GM21529 (cell line): ENCODE measurements around the gene ZNF45.
"Not testable (repeated sequence)": the region's sequence is repeated elsewhere in the genome, so short reads cannot be mapped to it uniquely, and the experiment has no call there.

Experiments
- ATAC-seq: cut with Tn5 transposase; IDR thresholded peaks from one replicate; pipeline ENCODE4 v1.9.1; 2021; ENCODE audit not compliant: unreplicated experiment

The ZNF45 gene

DNA sequence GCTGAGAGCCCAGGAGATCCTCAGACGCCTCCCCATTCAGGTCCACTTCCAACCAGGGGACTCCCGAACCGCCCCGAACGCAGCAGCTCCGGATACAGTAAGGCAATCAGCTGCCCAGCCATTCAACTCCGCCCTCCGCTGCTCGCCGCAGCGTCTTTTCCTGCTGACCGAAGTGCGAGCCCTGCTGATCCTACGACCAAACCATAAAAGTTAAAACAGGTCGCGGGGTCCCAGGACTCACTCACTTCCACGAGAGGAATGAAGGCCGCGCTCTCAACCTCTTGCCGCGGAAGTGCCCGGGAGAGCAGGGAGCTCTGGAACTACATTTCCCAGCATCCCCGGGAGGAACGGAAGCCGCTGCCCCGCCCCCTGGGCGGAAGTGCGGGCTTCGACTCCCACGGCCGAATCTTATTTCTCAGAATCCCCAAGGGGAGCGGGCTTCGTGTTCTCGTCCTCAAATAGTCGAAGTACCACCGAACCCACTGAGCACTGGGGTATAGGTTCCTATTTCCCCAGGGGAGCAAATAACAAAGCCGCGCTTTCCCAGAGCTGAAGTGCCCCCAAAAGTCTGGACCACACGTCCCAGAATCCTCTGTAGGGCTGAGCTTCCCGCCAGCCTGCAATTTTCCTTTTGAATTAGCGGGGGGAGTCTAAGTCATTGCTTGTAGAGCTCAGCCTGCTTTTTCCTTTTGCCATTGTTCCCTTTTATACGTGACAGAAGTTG is at the start of gene ZNF45:
ZNF45 (minus strand) TSS at position 298 of the 724 bp plus-strand sequence. CDS start 13,097 bp downstream, outside the sequence.
- ATAC-seq, result peak; percentile 91

DNA sequence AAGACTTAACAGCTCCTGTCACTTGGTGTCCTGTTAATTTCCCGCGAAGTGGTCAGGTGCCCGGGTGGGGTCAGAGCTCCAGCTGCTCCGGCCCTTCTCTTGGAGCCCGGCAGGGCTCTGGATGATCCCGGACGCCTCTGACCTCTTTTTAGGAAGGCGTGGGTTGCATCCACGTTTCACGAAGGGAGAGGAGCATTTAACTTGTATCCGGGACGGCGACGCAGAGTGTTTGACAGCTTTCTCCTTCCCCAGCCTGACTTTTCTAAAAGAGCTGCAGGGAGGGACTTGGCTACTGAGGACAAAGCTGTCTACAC is 49.6 kb upstream of the ZNF45 start:
- ATAC-seq, result peak; percentile 24

DNA sequence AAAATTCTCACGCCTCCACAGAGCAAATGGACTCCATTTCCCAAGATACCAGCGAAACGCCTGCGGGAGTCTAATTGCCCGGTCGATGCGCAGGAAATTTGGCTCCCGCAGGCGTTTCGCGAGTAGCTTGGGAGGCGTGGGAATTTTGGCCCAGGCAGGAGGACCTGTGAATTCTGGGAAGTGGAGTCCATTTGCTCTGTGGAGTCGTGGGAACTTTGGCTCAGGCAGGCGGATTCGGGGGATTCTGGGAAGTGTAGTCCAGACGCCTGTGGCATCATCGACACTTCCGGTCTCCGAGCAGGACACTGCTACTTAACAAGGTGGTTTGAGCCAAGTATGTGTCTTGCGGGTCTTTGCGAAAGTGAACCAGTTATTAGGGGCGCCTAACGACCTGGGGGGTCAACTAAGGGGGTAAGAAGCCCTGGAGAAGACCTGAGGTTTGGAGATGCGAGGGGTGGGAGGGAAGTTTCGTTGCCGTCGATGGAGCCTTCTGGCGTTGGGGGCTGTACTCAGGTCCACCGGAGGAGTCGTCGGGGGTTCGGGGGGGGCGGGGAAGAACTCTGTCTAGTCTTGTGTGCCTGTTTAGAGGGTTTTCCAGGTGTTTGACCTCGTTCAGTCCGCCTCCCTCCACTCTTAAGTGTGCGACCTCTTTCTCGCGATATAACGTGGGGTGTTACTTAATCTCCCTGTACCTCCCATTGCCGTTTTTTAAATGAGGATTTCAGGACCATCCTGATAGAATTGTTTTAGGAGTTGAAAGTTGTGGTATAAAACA is 49.0 kb upstream of the ZNF45 start, which contains the start of gene ZNF155:
ZNF155 (plus strand) TSS at position 277 of the 775 bp plus-strand sequence. CDS start 4,356 bp downstream, outside the sequence.
- peak; percentile 74 for ATAC-seq

DNA sequence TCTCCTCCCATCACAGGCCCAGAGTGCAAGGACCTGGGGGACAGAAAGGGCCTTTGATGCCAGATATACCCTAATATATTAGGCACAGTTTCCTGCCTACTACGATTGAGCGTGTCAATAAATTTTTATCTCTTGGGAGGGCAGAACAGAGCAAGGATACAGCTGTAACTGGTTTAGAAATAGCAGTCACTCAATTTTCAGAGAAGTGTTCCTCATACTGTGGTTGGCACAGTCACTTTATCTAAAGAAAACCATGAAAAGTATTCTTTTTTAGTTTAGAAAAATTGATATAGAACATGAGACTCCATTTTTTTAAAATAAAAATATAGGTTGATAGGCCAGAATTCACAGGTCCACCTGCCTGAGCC is 48.4 kb upstream of the ZNF45 start:
- no peak for ATAC-seq

DNA sequence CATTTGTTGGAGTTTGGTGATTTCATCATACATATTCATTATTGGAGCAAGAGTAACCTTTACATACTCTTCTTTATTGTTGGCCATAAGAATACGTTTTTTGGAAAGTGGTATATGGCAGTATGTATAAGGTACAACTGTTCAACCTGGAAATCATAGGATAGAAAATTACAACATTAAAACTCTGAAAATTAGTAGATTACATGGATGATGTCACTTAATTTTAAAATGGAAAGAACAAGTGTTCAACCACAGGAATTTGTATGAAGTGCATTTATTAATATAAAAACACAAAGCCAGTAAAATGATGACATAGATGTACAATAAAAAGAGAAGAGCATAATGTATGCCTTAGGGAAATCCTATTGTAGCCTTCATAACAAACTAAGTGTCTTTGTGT is 41.6 kb upstream of the ZNF45 start:
- ATAC-seq, result no peak

DNA sequence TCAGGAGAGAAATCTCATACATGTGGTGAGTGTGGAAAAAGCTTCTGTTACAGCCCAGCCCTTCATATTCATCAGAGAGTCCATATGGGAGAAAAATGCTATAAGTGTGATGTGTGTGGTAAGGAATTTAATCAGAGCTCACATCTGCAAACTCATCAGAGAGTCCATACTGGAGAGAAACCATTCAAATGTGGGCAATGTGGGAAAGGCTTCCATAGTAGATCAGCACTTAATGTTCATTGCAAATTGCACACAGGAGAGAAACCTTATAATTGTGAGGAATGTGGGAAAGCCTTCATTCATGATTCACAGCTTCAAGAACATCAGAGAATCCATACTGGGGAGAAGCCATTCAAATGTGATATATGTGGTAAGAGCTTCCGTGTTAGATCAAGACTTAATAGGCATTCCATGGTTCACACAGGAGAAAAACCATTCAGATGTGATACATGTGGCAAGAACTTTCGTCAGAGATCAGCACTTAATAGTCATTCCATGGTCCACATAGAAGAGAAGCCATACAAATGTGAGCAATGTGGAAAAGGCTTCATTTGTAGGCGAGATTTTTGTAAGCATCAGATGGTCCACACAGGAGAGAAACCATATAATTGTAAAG is 31.1 kb upstream of the ZNF45 start:
- no peak for ATAC-seq

DNA sequence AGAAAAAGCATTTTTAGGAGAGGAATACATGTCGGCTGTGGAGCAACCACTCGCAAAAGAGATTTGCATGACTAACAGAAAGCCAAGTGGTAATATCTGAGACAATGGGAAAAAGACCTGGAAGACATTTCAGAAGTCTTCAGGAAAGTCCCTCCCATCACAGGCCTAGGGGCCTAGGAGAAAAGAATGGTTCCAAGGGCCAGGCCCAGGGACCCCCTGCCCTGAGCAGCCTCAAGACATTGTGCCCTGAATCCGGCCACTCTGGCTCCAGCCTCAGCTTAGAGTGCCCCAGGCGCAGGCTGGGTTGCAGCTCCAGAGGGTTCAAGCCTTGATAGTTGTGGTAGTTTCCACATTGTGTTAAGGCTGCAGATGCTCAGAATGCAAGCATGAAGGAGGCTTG is 25.3 kb upstream of the ZNF45 start:
- ATAC-seq, result no peak

DNA sequence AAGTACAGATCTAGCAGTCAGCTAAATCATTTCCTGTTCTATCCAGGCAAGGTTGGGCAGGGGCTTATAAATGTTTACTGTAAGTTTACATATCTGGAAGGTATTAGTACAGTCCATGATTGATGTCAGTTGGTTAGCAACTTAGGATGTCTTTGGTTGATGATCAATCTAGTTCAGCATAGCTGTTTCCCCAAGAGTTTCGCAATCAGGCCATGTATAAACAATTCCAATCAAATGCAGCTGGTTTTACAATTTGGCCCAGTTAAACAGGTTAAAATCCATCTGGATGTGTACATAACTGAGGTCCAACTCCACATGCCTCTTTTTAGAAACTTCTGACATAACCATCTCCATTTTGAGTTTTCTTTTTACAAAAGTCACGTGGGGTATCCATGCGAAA is 22.8 kb upstream of the ZNF45 start:
- no peak for ATAC-seq

DNA sequence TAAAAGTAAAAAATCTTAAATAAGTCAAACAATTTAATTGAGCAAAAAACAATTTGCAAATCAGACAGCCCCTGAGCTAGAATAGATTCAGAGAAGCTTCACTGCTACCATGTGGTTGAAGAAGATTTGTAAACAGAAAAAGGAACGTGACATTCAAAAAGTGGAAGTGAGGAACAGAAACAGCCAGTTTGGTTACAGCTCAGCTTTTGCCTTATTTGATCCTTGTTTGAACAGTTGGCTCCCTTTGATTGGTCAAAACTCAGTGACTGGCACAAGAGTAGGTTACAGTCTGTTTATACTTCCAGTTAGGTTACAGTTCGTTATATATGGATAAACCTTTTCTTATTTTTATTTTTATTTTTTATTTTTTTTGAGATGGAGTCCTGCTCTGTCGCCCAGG is 21.7 kb upstream of the ZNF45 start:
- ATAC-seq, result no peak

DNA sequence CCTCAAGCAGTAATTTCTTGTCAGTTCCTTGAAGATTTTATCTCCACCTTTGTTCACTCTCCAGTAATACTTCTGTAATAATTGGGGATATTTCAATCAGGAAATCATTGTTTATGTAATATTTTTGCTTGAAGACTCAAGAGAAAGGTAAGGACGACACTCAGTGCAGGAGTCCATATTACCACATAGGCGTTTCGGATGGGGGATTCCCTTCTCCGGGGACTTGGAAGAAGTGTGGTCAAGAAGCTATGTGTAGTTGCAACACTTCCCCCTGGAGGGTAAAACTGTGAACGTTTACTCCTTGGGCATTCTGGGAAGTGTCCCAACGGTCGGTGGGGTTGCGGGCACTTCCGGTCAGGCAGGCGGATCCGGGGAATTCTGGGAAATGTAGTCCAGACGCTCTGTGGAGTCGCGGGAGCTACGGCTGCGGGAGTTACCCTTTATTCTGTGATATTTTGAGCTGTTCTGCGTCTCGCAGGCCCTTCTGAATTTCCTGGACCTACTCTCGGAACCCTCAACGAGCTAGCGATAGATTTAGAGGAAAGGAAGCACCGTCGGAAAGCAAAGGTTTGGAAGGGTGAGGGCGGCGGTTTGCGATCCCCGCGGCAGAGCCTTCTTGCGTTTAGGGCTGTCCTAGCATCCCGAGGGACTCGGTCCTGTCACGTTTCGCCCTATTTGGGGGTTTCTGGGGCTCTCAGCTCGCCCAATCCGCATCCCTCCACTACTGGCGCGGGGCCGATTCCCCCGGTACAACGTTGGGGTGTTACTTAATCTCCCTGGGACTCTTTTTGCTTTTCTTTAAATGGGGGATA is 16.0 kb upstream of the ZNF45 start, which contains the start of gene ZNF221:
ZNF221 (plus strand) TSS at position 395 of the 812 bp plus-strand sequence. CDS start 11,499 bp downstream, outside the sequence.
- ATAC-seq, result peak; percentile 84

DNA sequence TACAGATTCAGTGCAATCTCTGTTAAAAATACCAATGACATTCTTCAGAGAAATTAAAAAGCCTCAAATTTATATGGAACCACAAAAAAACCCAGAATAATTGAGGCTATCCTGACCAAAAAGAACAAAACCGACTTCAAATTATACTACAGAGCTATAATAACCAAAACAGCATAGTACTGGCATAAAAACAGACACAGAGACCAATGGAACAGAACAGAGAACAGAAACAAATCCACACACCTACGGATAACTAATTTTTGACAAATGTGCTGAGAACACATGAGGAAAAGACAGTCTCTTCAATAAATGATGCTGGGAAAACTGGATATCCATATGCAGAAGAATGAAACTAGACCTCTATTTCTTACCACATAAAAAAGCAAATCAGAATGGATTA is 14.7 kb upstream of the ZNF45 start:
- ATAC-seq, result not testable (repeated sequence)

DNA sequence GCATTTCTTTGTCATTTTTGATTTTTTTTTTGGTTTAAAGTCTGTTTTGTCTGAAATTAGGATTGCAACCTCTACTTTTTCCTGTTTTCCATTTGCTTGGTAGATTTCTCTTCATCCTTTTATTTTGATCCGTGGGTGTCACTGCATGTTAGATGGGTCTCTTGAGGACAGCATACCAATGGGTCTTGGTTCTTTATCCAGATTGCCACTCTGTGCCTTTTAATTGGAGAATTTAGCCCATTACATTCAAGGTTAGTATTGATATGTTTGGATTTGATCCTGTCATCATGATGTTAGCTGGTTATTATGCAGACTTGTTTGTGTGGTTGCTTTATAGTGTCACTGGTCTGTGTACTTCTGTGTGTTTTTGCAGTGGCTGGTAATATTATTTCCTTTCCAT is 12.3 kb upstream of the ZNF45 start:
- ATAC-seq, result not testable (repeated sequence)

DNA sequence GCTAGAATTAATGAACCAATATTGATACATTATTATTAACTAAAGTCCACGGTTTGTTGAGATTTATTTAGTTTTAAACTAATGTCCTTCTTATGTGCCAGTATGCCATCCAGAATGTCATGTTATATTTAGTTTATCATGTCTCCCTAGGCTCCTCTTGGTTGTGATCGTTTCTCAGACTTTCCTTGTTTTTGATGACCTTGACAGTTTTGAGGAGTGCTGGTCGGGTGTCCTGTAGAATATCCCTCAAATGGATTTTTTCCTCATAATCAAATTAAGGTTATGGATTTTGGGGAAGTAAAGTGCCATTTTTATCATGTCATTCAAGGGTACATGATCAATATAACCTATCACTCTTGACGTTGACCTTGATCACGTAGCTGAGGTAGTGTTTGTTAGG is 6.1 kb upstream of the ZNF45 start:
- ATAC-seq, result no peak

DNA sequence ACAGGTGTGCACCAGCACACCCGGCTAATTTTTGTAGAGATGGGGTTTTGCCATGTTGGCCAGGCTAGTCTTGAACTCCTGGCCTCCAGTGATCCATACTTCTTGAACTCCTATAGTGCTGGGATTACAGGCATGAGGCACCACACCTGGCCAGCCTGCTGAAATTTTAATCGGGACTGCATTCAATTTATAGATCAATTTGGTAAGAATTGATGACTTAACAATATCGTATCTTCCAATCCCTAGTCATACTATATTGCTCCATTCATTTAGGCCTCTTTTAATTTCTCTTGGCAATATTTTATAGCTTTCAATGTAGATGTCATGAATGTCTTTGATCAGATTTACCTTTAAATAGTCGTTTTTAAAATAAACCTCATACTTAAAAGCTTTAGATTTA is 5.6 kb upstream of the ZNF45 start:
- no peak for ATAC-seq

DNA sequence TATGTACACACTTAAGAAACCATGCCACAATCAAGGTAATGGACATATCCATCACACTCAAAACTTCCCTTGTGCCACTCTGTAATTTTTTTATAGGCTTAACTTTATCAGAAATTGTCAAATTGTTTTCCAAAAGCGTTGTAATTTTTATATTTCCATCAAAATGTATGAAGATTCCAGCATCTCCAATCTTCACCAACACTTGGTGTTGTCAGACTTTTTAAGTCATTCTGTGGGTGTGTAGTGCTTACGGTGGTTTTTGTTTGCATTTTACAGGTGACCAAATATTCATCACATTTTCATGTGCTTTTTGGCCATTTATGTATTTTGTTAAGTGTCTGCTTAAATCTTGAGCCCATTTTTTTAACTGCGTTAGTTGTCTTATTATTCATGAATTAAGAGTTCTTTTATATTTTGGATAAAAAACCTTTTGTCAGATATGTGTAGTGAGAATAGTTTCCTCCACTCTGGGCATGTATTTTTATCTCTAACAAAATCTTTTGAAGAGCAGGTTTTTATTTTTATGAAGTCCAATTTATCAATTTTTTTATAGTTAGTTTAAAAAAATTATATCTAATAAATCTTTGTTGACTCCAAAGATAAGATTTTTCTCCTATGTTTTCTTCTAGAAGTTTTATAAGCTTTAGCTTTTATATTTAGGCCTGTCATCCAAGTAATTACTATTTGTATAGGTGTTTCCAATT is 4.6 kb upstream of the ZNF45 start:
- ATAC-seq, result no peak

DNA sequence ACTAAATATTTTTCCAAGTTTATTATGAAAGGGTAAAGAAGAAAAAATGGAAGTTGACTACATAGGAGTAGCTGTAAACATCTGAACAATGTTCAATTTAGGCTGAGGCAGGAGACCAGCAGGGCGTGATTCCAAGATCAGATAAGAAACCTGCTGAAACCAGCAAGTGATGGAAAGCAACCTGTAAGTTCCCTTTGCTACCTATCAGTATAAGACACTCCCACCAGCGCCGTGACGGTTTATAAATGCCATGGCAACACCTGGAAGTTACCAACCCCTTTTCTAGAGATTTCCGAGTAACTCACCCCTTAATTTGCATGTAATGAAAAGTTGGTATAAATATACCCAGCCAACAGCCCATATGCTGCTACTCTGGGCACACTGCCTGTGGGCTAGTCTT is 1.1 kb upstream of the ZNF45 start:
- no peak for ATAC-seq

DNA sequence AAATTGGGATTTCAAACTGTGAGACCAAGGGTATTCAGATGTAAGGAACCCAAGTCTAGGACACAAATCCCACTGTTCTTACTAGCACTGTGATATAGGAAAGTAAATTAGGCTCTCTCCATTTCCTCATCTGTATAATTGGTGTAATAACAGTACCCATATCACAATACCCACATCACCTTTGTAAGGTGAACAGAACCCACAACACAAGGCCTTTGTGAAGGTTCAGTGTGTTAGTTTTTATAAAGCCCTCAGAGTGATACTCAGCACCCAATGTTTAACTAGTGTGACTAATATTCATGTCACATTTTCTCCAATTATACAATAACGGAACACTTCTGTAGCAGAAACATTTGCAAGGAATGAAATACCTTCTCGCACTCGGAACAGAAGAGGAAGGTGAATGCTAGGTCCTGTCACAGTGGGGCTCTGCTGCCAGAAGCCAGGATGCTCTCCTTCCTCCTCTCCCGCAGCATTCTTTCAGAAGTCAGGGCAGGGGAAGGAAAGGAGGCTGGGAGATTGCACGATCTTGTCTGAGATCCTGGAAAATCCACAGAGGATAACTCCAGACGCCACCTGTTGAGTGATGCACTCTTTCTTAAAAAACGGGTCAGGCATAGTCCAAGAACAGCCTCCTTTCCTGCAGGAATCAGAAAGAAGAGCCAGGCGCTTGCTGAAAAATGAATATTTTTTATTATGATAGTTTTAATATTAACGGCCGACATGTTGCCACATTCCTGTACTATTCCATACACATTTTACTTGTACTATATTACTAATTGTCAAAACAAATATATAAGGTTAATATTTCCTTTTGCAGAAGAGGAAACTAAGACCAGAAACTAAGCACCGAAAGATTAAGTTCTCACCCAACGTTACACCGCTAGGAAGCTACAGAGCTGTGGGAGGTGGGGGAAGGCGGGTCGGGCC is 762 bp downstream of the ZNF45 start:
- ATAC-seq, result no peak

DNA sequence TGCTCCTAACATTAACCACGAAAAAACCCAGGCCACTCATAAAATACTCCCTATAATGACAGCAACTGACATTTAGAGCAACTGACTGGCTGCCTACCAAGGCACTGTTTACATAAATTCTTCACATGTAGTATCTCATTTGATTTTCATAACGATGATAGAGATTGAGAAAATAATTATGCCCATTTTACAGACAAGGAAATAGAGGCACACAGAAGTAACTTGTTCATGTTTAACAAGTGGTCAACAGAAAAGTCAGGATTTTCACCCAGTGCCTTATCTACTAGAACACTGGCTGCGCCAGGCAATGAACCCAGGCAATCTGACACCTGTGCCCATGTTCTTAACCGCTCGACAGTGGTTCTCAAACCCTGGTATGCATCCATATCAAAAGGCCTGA is 6.3 kb downstream of the ZNF45 start:
- ATAC-seq, result no peak

DNA sequence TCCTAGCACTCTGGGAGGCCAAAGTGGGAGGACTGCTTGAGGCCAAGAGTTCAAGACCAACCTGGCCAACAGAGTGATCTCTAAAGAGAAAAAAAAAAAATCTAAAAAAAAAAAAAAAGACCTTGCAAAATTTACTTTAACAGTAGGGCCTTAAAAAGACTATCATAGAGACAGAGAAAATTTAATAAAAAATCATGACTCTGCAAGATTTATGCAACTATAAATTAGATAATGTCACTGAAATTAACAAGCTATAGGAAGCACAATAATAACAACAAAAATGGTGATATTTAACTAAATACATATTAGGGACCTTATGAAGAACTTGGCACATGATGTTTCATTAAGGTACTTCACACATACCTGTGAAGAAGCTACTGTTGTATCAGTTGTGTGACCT is 11.2 kb downstream of the ZNF45 start:
- no peak for ATAC-seq
